Osteoblast (primary cell): ENCODE results near the gene UPK2. TPM values are rescaled to one million over a fixed set of nuclear protein-coding genes. Genes with fewer than 3 reads are reported as not detected.

Experiments
- DNase-seq: peaks from one replicate; pipeline ENCODE4 v3.0.0; 2011; ENCODE audit warnings: low spot score, mixed read lengths; ENCODE audit not compliant: insufficient read length; ENCODE audit errors: missing footprints
- H2AFZ ChIP-seq: 2 replicates; pipeline ENCODE4 v1.6.0; 2011; ENCODE audit warnings: mild to moderate bottlenecking, low read length
- H3K27ac ChIP-seq: 2 replicates; pipeline ENCODE4 v1.5.1; 2011; ENCODE audit warnings: mild to moderate bottlenecking, low read depth, low read length, moderate library complexity
- H3K27me3 ChIP-seq: 2 replicates; pipeline ENCODE4 v1.6.0; 2012; ENCODE audit warnings: mild to moderate bottlenecking, control low read depth, inconsistent platforms, low read length, moderate library complexity; ENCODE audit not compliant: insufficient read depth
- H3K36me3 ChIP-seq: 2 replicates; pipeline ENCODE4 v1.5.1; 2011; ENCODE audit warnings: mild to moderate bottlenecking, low read length, control low read depth, moderate library complexity; ENCODE audit not compliant: insufficient read depth
- H3K4me1 ChIP-seq: 2 replicates; pipeline ENCODE4 v1.5.1; 2011; ENCODE audit warnings: mild to moderate bottlenecking, low read length, control low read depth, moderate library complexity; ENCODE audit not compliant: insufficient read depth
- H3K4me2 ChIP-seq: 2 replicates; pipeline ENCODE4 v1.6.0; 2011; ENCODE audit warnings: mild to moderate bottlenecking, low read length; ENCODE audit not compliant: insufficient read depth
- H3K4me3 ChIP-seq: fragments of 200-600 bp; sonication (generic); 3 replicates; pipeline ENCODE4 v1.5.1; 2012; ENCODE audit warnings: mild to moderate bottlenecking, low read length, inconsistent platforms; ENCODE audit not compliant: insufficient read depth
- H3K79me2 ChIP-seq: 2 replicates; pipeline ENCODE4 v1.6.0; 2012; ENCODE audit warnings: mild to moderate bottlenecking, low read length, control low read depth, inconsistent platforms; ENCODE audit not compliant: insufficient read depth
- H3K9me3 ChIP-seq: 2 replicates; pipeline ENCODE4 v1.5.1; 2011; ENCODE audit warnings: low read depth, low read length, control low read depth
- H4K20me1 ChIP-seq: 2 replicates; pipeline ENCODE4 v1.6.0; 2012; ENCODE audit warnings: mild to moderate bottlenecking, low read length, control low read depth; ENCODE audit not compliant: insufficient read depth
- total RNA-seq: library from RNA; depleted of rRNA; stranded (reverse); fragments of >200 nt; gene quantifications from 2 replicates; pipeline ENCODE4 v1.2.3, GENCODE V29; 2012
- TF ChIP-seq, protein P1 (sequence below): IDR thresholded peaks from 2 replicates; pipeline ENCODE4 v1.5.1; 2011; ENCODE audit warnings: mild to moderate bottlenecking, low read depth, low read length, moderate library complexity; ENCODE audit errors: extremely low read depth

The UPK2 gene
- total RNA-seq, 1 donor: not detected

DNA sequence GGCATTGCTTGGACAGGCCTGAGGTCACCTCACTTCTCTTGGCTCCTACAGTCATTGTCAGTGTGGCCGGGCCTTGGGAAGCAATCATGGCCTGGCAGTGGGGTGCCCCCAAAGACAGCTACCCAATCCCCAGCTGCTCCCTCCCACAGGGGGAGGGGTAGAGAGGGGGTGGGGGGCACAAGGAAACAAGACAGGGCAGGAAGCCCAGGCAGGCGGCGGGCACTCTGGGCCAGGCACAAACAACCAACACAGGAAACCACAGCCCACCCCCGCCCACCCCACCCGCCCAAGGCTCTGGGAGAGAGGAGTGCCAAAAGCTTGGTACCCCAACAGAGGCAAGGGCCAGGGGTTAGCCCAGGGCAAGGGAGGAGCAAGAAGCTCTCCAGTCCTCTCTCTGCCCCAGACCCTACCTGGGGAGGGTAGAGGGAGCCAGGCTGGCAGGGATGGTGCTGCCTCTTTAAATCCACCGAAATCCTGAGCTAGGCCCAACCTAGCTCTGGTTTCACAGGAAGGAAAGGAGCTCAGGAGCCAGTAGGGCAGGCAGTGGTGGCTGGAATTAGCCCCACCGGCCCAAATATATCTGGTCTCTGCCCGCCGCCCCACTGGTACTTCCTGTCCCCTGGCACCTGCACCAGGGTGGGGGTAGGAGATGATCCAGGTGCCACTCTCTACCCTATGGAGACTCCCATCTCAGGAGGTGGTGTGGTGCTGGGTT is 42.5 kb upstream of the UPK2 start:
- Histone ChIP-seq H3K27ac (peak overlapping the region; percentile 99), H2AFZ (no peak overlapping the region), H3K4me2 (peak overlapping the region; percentile 81), H3K79me2 (peaks cover 85% of the 10 kb centered on the region), H3K36me3 (no peaks in the 10 kb centered on the region), H3K9me3 (no peaks in the 10 kb centered on the region), H3K4me3 (no peak overlapping the region), H3K27me3 (no peaks in the 10 kb centered on the region), H3K4me1 (peaks cover 91% of the 10 kb centered on the region), H4K20me1 (peaks cover 9% of the 10 kb centered on the region)
- peak; percentile 38 for DNase-seq
- TF ChIP-seq, protein P1, sequence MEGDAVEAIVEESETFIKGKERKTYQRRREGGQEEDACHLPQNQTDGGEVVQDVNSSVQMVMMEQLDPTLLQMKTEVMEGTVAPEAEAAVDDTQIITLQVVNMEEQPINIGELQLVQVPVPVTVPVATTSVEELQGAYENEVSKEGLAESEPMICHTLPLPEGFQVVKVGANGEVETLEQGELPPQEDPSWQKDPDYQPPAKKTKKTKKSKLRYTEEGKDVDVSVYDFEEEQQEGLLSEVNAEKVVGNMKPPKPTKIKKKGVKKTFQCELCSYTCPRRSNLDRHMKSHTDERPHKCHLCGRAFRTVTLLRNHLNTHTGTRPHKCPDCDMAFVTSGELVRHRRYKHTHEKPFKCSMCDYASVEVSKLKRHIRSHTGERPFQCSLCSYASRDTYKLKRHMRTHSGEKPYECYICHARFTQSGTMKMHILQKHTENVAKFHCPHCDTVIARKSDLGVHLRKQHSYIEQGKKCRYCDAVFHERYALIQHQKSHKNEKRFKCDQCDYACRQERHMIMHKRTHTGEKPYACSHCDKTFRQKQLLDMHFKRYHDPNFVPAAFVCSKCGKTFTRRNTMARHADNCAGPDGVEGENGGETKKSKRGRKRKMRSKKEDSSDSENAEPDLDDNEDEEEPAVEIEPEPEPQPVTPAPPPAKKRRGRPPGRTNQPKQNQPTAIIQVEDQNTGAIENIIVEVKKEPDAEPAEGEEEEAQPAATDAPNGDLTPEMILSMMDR: no peak

DNA sequence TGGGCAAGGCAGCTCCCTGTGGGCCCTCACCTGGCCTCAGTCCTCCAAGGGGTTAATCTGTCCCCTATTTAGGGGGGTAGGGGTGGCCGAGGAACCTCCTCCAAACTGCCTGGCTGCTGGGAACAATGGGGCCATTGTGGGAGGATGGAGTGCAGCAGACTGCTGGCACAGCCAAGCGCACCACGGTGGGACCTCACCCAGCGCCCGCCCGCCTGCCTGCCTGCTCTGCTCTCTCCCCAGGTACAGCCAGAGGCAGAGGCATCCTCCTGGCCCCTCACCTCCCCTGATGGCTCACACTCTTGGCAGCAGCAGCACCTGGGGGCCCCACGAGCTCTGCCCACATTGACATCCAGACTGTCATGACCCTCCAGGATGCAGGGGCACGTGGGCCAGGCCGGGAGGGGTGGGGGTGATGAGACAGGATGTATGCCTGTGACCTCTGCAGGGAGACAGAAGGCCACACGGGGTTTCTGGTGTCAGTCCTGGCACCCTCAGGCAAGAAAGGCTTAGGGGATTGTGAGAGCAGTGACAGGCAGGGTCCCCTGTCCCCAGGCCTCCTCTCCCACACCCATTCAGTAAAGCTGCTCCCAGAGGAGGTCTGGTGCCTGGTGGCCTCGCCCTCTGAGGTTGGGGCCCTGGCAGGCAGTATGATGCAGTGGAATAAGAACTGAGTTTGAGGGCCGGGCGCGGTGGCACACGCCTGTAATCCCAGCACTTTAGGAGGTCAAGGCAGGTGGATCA is 41.8 kb upstream of the UPK2 start:
- peaks cover 90% of the 10 kb centered on the region for H3K4me1 ChIP-seq
- H3K4me3 ChIP-seq: no peak overlapping the region
- H3K79me2 ChIP-seq: peaks cover 85% of the 10 kb centered on the region
- DNase-seq: peak; percentile 34
- TF ChIP-seq, protein P1: no peak
- H4K20me1 ChIP-seq: peaks cover 4% of the 10 kb centered on the region
- H3K36me3 ChIP-seq: no peaks in the 10 kb centered on the region
- H3K27me3 ChIP-seq: no peaks in the 10 kb centered on the region
- H3K9me3 ChIP-seq: no peaks in the 10 kb centered on the region
- H2AFZ ChIP-seq: no peak overlapping the region
- peak overlapping the region; percentile 64 for H3K27ac ChIP-seq
- peak overlapping the region; percentile 38 for H3K4me2 ChIP-seq

DNA sequence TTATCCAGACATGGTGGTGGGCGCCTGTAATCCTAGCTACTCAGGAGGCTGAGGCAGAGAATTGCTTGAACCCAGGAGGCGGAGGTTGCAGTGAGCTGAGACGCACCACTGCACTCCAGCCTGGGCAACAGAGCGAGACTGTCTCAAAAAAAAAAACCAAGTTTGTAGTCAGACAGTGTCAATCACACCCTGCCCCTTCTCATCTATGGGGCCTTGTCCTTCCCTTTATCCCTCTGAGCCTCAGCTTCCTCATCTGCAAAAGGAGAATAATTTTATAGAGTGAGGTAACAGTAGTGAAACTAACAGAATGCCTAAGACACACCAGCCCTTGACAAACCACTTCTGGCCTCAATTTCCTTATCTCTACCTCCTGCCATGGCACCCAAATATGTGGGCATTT is 41.1 kb upstream of the UPK2 start:
- Histone ChIP-seq H3K4me2 (no peak overlapping the region), H3K27me3 (no peaks in the 10 kb centered on the region), H3K9me3 (no peaks in the 10 kb centered on the region), H3K36me3 (no peaks in the 10 kb centered on the region), H4K20me1 (peaks cover 8% of the 10 kb centered on the region), H3K27ac (peak overlapping the region; percentile 99), H3K79me2 (peaks cover 86% of the 10 kb centered on the region), H3K4me3 (no peak overlapping the region), H2AFZ (no peak overlapping the region), H3K4me1 (peaks cover 90% of the 10 kb centered on the region)
- TF ChIP-seq, protein P1: no peak
- peak; percentile 35 for DNase-seq

DNA sequence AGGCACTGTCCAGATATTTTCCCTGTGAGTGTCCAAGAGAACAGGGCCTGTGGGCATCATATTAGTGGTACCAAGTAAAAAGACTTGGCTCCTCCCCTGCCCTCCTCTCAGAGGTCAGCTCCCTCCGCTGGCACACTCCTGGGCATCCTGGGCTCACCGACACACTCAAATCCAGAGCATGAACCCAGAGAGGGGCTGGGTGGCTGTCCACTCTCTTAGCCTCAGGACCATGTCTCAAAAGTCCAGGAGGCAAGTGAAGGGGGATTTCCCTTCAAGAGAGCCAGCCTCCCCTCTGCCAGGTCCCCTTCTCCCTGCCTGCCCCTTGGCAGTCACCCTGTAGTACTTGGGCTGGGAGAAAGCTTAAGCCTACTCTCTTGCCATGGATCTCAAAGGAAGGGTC is 40.7 kb upstream of the UPK2 start:
- peaks cover 88% of the 10 kb centered on the region for H3K79me2 ChIP-seq
- no peaks in the 10 kb centered on the region for H3K36me3 ChIP-seq
- no peaks in the 10 kb centered on the region for H3K27me3 ChIP-seq
- H3K4me2 ChIP-seq: no peak overlapping the region
- no peak overlapping the region for H3K4me3 ChIP-seq
- H3K9me3 ChIP-seq: no peaks in the 10 kb centered on the region
- peaks cover 10% of the 10 kb centered on the region for H4K20me1 ChIP-seq
- peak overlapping the region; percentile 99 for H3K27ac ChIP-seq
- H3K4me1 ChIP-seq: peaks cover 91% of the 10 kb centered on the region
- TF ChIP-seq, protein P1: no peak
- H2AFZ ChIP-seq: no peak overlapping the region
- DNase-seq: peak; percentile 17
